Umbilical cord (tissue), 2 donors: ENCODE measurements around the gene WT1. TPM values are rescaled to one million over a fixed set of nuclear protein-coding genes. Genes with fewer than 3 reads are reported as not detected.
"Not testable (repeated sequence)": the region's sequence is repeated elsewhere in the genome, so short reads cannot be mapped to it uniquely, and the experiment has no call there.

Experiments used
- DNase-seq: peaks from one replicate; pipeline ENCODE4 v3.0.0-alpha.2; 2015; ENCODE audit warnings: low spot score
- total RNA-seq: library from RNA; depleted of rRNA; stranded (reverse); fragments of >200 nt; gene quantifications from one replicate; pipeline ENCODE4 v1.2.3, GENCODE V29; 2014; ENCODE audit warnings: low replicate concordance; ENCODE audit not compliant: insufficient read depth

WT1 gene
- total RNA-seq, result 0.48 TPM

DNA sequence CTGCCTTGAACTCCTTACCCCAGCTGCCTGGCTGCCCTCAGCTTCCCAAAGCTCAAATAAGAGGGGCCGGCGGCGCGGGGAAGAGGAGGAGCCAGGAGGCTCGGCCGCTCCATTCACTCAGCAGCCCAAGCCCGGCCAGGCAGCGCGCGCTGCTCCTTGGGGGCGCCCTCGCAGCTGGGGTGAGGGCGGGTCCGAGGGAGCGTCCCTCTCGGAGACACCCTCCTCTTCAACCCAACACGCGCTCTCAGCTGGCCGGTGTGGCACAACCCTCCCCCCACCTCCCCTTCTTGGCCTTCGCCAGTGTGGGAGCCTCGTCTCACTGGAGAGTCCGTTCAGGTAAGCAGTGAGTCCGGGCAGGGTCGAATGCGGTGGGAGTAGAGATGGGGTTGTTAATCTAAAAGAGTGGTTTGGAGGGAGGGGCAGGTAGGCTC lies at the start of gene WT1:
TSS of gene WT1 (minus strand) at position 29 of the 431 bp plus-strand sequence.
- DNase-seq, result no peak

DNA sequence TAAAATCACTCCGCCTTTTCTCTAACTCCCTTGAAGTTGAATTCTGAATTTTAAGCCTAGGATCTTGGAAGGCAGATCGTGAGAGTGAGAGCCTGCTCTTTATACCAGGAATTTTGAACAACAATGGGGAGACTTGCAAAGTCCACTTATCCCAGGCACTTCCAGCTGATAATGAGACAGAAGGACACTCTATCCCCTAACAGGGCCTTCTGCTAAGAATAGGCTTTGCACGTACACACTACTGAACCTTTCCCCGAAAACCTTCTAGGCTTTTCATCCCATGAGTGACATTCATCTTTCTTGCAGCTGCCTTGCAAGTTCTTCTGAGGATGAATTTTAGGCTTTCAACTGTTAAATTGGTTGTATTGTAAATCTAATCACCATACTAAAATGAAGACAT lies 44.0 kb upstream of the WT1 start:
- DNase-seq, result no peak

DNA sequence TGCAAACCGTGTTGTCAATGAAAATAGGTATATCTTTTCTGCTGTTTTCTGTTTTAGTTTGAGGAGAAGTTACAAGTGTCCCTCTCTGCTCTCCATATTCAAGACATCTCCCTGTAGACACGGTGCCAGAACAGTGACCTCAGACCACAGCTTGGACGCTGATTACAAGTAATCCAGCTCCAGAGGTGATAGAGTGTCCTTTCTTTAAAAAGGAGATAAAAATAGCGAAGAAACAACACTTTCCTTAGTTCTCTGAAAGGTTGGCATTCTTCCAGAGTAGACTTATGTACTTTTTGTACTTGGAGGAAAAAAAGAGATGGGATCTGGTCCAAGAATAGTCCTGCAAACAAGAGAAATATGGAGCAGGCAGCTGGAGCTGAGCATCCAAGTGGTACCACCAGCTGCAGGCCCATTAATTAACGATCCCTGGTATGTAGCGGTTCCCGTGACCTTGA lies 43.0 kb upstream of the WT1 start:
- DNase-seq, result peak; percentile 40

DNA sequence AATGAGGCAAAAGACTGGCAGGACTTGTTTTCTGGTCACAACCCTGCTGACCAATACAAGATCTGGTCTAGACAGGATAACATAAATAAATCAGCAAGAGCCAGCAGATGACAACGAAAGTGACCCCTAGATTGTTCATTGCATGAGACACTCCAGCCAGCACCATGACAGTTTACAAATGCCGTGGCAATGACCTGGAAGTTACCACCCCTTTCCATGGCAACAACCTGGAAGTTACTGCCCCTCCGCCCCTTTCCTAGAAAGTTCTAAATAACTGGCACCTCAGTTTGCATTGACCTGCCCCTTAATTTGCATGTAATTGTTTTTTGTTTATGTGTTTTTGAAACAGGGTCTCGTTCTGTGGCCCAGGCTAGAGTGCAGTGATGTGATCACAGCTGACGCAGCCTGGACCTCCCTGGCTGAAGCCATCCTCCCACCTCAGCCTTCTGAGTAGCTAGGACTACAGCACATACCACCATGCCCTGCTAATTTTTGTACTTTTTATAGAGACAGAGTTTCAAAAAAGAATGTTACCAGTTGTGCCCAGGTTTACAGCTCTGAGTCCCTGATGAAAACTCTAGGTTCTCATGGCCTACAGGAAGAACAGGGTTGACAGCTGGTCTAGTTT lies 38.1 kb upstream of the WT1 start:
- DNase-seq, result no peak

DNA sequence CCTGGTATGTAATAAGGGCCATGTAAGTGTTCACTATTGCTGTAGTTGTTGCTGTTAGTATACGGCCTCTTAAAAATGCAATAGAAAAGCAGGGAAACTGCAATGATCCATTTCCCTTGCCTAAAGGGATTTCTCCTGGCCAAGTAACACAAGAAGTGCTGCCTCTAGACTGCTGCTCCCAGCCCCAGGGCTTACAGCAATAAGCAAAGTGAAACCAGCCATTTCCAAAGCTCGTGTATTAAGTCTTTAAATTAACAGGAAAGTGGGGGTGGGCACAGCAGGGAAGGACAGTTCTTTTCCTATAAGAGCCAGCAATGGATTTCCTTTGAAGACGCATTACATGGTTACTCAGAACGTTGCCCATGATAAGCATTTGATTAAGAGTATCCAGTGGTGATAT lies 36.9 kb upstream of the WT1 start:
- no peak for DNase-seq

DNA sequence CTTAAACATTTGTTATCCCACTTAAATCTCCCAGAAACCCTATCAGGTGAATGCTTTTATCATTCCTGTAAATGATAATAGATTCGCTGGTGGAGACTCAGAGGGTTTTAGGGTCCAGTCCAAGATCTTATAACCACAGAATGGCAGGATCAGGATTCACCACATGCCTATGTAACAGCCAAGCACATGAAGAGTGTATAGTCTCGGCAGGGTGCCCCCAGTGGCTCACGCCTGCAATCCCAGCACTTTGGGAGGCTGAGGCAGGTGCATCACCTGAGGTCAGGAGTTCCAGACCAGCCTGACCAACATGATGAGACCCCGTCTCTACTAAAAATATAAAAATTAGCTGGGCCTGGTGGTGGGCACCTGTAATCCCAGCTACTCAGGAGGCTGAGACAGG lies 36.2 kb upstream of the WT1 start:
- not testable (repeated sequence) for DNase-seq

DNA sequence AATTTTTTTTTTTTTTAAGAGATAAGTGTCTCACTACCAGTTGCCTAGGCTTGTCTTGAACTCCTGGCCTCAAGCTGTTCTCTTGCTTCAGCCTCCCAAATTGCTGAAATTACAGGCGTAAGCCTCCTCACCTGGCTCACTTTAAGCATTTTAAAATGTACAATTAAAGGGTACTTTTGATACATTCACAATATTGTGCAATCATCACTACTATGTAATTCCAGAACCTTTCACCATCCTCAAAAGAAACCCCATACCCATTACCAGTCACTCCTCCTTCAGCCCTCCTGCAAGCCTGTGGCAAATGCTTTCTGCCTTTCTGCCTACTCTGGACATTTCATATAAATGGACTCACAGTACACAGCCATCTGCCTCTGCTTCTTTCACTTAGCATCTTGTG lies 34.5 kb upstream of the WT1 start:
- no peak for DNase-seq

DNA sequence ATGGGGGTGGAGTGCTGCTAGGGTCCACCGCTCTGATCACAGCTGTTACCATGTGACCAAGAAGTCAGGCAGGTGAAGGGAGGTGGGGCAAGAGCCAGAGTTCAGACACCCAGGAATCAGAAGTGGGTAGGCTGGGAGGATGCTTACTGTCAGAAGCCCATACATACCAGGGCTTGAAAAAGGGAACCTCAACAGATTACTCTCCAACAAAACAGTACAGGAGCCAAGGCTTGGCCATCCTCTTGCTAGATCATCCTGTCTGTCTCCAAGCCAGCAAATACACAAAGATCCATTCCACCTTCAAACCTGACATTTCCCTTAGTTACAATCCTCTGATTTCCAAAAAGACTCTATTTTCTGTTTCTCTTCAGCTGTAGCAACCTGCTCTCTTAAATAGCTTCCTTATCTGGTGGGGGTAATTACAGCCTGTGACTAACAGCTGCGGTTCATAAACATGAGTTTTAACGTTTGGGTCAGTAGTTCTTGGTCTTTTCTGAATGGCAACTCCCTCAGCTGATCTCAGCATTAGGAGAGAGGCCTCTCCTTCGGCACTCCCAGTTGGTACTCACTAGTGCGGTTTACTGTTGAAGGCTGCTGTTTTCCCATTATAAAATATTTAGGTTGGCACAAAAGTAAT lies 31.1 kb upstream of the WT1 start:
- DNase-seq, result no peak

DNA sequence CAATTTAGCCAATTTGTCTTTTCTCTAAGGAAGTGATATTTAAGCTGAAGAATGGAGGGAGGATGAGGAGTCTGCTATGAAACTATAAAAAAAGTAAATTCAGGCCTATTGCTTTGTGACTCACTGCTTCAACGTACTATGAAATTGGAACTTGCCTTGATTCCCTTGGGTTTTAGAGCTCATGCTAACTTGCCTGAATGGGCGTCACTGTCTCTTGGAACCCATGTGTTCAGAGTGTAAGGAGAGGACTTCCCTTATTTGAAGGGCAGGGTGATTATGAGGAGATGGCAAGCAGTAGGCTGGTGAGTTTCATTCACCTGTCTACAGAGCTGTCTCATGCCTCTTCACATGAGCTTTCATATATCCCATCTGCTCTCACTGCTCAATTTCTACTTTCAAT lies 28.7 kb upstream of the WT1 start:
- DNase-seq, result no peak

DNA sequence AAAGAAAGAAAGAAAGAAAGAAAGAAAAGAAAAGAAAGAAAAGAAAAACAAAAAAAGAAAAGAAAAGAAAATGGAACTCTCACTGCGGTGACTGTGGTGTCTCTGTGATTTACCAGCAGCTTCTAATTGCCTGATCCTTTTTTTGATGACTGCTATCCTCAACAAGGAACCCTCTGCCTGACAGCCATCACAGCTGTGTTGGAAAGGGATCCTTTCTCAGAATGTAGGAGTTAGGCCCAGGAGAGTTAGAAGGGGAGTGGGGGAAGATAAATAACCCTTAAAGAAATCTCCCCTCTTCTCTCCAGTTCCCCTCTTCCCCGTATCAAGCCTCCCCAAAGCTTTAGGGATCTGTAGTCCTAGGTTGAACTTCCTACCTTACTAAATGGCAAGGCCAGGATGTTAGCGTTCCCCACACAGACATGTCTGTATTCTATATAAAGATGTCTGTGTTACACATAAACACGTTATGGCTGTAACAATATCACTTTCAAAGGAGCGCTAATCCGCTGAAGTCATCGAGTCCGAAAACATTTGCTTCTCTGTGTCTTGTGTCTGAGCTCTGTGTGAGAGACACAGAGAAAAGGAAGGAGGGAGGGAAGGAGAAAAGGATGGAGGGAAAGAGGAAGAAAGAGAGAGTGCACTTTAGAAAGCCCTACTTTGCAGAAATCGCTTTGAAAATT lies 26.8 kb upstream of the WT1 start:
- no peak for DNase-seq

DNA sequence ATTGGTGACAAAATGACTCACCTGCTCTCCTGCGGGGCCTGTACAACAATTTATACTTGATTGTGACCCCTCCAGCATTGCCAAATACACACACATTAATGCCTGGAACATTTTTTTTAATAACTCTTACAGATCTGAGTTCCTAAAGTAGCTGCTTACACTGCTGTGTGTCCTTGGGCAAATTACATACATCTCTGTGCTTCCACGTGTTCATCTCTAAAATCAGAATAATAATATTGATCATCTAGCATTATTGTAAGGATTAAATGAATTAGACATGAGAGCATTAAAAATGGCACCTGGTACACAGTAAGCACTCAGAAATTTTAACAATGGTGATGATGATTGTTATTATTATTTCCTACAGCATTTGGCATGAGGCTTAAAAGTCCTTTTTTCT lies 21.5 kb upstream of the WT1 start:
- DNase-seq, result no peak

DNA sequence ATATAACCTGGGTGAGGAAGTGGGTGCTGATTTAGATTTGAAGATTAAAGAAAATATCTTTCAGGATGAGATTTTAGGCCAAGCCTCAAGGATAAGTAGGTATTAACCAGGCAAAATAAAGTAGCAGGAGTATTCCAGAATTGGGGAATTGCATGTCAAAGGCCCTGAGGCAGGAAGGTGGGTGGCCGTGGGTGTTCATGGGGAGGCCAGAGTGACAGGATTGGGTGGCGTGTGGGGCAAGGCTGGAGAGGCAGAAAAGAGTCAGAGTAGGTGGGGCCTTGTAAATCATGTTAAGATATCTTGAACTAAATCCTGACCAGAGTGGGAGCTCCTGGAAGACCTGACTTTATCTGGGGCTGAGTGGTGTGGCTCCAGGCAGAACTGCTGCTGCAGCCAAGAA lies 19.7 kb upstream of the WT1 start:
- DNase-seq, result no peak

DNA sequence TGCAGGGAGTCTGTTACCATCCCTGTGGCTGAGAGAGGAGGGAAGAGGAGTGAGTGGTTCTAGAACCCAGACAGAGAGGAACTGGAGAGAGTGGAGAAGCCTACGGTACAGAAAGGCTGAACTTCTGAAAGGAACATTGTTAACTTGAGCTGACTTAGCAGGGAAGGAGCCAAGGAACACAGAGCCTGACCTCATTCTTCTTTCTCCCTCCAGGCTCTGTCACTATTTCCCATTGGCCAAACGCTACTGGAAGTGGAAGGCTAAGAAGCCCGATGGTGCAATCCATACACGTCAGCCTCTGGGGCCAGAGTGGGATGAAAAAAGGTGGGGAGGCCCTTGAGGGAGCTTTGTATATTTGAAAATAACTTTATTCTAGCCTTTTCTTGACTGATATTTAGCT lies 16.5 kb upstream of the WT1 start:
- no peak for DNase-seq

DNA sequence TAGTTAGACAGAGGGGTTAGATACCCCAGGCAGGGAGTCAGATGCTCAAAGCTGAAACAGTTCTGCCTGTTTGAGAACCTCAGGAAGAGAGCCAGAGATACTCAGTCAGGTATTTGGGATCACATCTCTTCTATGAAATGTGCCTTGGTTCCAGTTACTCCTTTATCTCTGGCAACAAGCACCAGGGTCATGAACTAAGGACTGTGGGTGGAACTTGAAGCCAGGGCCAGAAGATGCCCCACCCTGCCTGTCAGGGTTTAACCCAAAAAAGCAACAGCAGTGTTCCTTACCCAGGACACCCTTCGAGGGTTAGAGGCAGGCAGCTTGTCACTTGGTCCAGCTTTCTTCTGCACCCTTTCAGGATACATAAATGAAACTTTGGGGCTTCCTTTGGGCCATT lies 15.0 kb upstream of the WT1 start:
- no peak for DNase-seq

DNA sequence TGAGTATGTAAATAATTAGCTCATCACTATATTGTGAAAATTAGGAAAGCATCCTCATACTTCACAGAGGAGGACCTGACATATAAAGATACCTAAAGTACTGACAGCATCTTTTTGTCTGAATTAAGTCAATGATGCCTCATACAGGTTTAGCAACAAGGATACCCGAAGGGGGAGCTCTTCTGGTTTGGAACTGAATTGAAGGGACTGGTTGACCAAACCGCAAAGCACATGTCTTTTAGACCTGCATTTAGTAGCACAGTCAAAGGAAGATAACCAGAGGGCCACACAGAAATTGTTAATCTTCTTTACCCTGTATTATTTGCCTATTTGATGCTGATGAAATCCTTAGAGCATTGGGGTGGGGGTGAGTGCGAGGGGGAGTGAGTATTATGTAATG lies 12.9 kb upstream of the WT1 start:
- DNase-seq, result no peak

DNA sequence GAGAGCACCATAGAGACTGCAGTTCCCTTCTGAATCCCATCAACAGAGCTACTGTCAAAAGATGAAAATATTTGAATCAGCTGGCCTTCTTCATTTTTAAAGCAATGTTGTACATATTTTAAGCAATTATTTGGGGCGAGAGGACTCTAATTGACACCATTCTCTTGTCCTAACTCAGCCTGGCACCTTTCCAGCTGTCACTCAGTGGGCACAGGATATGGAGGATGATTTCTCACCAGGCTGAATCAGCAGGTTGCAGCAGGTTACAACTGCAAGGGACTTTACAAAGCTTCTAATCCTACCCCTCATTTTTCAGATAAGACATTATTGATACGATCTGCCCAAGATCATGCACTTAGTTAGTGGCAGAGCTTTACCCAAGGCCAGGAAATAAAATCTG lies 11.9 kb upstream of the WT1 start:
- no peak for DNase-seq

DNA sequence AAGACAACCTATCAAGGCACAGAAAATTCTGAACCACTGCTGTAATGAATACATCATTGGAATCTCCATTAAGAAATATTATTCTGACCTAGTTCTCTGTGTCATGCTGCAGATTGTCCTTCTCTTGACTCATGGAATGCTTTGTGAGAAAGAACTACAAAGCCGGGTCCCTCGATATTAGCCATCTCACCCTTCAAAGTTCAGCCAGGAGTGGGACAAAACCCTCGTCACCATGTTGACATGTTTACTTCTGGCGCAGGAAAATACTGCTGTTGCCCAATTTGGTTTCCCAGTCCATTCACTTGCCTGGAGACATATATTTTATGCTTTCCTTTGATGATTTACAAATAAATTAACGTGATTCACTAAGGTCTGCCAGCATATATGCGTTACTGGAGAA lies 10.9 kb upstream of the WT1 start:
- no peak for DNase-seq

DNA sequence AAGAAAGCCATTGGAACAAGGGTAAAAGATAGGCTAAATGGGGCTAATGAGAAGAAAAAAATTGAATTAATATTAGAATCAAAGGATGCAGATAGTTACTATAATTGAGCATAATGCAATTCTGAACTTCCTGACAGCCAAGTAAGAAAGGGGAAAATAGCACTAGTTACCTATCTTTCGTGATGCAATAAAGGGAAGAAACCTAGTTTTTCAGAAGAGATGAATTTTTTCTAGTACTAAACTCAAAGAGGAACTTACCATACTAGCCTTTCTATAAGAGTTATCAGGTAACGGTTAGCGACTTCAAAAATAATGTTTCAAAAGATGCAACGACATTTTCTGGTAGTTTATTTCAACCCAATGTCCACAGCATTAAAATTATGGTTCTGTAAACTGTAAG lies 8.8 kb upstream of the WT1 start:
- no peak for DNase-seq

DNA sequence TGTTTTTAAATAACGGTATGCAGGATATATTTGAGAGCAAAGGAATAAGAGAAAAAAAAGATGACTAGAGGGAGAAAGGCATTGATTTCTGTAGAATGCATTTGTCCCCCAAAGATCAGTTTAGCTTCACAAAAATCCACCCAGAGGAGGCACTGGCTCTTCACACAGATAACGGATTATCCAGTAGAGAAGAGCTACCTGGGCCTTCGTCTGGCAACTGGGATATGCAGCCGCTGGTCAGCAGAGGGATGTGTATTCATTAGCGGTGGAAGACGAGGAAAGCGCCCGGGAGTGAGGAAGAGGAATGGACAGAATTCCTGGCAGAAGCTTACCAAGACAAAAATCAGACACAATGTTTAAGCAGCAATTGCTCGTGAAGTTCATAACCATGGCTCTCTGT lies 5.6 kb upstream of the WT1 start:
- no peak for DNase-seq

DNA sequence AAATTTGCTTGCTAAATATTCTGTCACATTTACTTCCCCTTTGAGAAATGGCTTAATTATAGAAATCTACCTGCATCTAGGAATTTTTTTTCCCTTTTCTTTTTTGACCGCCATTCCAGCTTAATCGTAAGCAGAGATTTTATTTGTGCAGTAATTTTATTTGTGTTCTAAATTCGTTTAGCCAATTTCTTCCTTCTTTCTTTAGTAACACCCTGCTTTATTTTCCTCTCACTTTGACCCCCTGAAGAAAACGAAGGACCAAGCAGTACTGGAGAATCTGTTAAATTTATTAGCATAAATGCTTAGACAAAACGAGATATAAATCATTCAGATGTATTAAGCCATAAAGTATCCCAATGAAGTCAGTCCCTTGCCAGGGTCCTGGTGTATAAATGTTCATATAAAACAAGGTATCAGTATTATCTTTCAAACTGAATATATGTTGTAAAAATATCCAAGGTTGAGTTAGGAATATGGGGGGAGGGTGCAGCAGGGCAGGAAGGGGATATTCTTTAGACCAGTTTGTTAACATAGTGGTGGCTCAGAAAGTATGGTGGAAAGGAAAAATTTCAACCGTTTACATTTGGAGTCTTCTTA lies 5.1 kb upstream of the WT1 start:
- DNase-seq, result no peak

DNA sequence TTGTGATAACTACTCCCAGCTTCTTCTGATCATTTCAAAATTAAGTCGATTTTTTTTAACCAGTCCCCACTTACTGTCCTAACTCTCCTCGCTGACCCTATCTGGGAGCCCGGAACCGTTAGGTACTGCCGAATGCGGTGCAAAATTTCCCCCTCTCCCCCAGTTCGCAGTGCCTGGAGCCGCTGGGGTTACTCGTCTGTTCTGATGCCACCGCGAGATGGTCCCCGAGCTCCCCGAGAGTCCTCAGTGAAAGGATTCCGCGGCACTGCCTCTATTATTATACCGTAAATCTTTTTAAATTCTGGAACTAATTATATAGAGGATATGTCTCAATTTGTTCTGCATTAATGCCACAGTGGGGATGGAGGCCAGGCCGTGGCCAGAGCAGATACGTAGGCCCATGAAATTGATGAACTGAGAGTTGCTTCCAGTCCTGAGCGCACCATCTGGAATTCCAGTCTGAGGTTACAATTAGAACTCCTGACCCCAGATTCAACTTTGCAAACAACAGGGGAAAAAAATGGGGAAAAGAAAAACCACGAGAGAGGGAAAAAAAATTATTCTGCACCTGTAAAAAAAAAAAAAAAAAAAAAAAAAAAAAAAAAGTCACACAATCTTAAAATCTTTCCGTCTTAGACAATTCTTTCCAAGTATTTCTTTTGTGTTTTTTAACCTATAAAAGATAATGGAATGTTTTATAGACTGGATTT lies 4.3 kb upstream of the WT1 start:
- no peak for DNase-seq

DNA sequence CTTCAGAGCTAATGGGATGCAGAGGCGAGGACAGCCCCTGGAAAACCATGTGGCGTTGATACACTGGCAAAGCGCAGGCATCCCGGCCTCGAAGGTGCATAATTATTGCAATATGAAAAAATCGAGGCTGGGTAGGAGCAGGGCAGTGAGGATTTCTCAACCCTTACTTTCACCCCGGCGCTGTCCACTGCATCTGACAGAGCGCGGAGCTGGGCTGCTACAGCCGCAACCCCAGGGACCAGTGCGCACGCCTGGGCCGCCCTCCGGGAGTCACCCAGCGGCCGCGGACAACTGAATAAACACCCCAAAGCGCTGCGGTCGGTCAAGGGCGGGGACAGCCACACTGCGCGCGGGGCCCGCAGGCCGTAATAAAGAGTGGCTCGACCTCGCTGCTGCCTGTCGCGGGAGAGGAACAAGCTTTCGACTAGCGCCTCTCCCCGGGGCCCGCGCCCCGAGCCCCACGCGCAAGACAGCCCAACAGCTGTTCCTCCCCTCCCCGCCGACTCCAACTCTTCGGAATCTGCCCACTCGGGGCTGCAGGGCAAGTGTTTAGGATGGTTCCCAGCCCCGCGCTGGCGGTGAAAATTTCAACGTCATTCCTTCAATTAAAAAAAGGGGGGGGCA lies 3.6 kb upstream of the WT1 start:
- DNase-seq, result no peak
